ENCODE measurements around the gene NCOA7.

The NCOA7 gene

DNA sequence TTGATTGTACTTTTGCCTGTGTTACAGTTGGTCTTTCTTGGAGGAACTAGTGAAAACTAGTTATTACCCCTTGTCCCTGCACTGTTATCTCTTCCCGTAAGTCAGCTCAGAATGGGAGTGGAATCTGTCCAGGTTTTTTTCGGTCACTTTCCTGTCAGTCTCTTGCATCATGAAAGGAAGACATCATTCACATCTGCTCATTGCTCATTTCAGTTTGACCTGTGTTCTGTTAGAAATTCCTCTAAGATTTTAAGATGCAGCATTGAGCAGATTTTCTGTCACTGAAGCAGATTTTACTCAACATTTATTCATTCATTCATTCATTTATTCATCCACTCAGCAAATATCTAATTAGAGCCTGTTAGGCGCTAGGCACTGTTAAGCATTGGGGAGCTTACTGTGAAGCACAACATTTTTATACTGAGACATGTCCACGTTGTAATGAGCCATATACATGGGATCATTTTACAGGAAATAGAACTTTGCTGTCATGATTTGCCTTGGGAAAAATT is 132.7 kb downstream of the NCOA7 start:
- H3K4me3 ChIP-seq (replicated peaks; ENCODE audit: low read depth, low read length), result no peak overlapping the region
- DNase-seq (ENCODE audit: extremely low read depth, low read depth), result no peak
- TF ChIP-seq, protein P1, sequence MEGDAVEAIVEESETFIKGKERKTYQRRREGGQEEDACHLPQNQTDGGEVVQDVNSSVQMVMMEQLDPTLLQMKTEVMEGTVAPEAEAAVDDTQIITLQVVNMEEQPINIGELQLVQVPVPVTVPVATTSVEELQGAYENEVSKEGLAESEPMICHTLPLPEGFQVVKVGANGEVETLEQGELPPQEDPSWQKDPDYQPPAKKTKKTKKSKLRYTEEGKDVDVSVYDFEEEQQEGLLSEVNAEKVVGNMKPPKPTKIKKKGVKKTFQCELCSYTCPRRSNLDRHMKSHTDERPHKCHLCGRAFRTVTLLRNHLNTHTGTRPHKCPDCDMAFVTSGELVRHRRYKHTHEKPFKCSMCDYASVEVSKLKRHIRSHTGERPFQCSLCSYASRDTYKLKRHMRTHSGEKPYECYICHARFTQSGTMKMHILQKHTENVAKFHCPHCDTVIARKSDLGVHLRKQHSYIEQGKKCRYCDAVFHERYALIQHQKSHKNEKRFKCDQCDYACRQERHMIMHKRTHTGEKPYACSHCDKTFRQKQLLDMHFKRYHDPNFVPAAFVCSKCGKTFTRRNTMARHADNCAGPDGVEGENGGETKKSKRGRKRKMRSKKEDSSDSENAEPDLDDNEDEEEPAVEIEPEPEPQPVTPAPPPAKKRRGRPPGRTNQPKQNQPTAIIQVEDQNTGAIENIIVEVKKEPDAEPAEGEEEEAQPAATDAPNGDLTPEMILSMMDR (IDR thresholded peaks at IDR 0.05; ENCODE audit: low read depth, low read length, missing control alignments), result no peak

DNA sequence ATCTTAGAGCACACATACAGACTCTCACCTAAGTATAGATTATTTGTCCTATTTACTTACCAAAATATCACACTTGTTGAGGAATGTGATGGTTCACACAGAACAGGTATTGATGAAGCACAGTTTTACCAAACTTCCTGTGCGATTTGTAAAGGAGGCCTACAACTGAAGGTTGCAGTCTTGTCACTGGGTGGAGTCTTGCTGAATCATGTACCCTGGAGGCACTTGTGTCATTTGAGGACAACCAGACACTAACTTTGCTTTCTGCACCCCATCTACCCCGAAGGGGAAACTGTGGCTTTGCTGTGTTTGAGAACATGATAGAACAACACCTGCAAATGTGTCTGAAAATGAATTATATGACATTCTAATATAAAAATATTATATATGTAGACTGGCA is 133.4 kb downstream of the NCOA7 start:
- no peak for DNase-seq (ENCODE audit: extremely low read depth, low read depth)
- TF ChIP-seq, protein P1 (IDR thresholded peaks at IDR 0.05; ENCODE audit: low read depth, low read length, missing control alignments), result no peak
- H3K4me3 ChIP-seq (replicated peaks; ENCODE audit: low read depth, low read length), result no peak overlapping the region

DNA sequence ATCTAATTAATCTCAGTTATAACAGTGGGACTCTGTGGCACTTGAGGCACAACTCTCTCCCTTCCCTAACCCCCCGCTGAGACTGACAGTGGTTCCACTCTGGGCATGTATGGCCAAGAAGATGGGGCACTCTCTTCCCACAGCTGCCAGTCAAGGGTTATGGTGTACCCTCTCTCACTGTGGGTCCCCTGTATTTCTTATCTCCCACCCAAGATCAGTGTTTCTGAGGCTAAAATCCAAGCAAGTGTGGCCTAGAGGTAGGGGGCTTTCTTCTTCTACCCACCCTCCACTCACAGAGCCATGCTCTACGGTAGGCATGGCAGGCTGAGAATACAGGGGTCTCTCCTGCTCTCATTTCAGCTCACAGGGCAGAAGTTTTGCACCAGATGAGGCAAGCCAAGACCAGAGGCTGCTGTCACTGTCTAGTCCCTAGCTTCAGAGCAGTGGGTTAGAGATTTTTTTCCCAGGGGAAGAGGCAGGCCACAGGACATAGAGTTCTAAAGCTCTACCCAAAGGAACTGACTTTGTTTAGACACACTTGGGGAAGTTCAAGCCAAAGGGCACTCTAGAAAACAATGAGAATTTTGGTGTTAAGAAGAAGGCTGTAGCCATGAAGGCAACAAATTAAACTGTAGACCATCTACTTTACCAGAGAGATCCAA is 134.1 kb downstream of the NCOA7 start:
- H3K4me3 ChIP-seq (replicated peaks; ENCODE audit: low read depth, low read length), result no peak overlapping the region
- DNase-seq (ENCODE audit: extremely low read depth, low read depth), result no peak
- TF ChIP-seq, protein P1 (IDR thresholded peaks at IDR 0.05; ENCODE audit: low read depth, low read length, missing control alignments), result no peak

DNA sequence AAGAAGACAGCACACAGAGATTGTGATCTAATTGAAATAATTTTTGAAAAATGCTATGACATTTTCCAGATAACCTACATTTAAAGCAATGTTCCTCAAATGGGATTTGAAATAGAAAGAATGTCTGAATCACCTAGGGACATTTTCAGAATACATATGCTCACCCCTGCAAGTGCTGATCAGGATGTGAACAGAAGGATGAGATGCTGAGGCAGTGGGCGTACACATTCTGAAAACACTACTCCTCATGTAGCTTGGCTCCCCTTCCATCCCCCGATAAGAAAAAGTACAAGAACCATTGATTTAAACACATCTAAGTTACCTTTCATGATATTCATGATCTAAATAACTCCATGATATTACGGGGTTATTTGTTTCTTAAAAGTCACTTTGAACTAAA is 136.0 kb downstream of the NCOA7 start:
- no peak overlapping the region for H3K4me3 ChIP-seq (replicated peaks; ENCODE audit: low read depth, low read length)
- no peak for DNase-seq (ENCODE audit: extremely low read depth, low read depth)
- TF ChIP-seq, protein P1 (IDR thresholded peaks at IDR 0.05; ENCODE audit: low read depth, low read length, missing control alignments), result no peak

DNA sequence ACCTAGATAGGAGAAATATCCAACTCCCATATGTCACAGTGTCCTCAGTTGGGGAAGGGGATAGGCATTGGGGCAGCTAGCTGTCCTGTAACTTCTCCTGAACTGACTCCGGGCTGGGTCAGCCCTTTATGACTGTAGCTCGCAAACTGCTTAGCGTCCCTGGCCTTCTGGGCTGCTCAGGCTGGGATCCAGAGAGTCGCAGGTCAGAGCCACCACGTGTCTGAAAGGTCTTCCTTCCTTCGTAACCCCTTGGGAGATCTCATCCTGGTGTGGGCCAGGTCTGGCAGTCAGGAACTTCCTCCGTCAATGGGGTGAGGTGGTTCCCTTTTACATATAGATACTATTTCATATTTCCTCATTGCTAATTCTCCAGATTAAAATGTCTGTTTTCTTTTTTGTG is 137.0 kb downstream of the NCOA7 start:
- DNase-seq (ENCODE audit: extremely low read depth, low read depth), result no peak
- TF ChIP-seq, protein P1 (IDR thresholded peaks at IDR 0.05; ENCODE audit: low read depth, low read length, missing control alignments), result no peak
- H3K4me3 ChIP-seq (replicated peaks; ENCODE audit: low read depth, low read length), result no peak overlapping the region

DNA sequence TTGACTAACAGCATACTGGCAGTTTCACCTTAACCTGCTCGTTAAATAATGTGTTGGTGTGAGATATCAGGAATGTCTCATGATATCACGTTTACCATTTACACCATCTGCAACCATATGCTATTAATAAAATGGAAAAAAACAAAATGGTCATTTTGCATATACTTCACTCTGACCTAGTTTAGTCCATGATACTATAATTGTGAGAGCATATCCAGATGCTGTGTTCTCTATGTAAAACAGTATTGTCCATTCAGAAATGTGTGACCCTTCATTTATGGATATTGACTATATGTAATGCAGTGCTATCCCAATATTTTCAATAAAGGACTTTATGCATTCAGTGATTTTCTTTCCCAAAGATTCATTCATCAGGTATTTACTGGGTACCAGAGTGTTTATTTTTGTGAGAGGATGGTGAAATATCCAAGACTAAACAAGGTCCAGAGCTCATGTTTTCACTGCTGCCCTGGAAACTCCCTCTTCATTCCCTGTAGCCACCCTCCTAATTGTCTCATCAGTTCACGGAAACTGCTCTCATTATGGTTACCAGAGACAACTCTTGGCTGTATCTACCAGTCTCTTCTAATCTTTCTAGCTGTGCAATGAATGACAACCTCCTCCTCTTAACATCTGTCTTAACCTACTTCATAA is 140.1 kb downstream of the NCOA7 start:
- no peak overlapping the region for H3K4me3 ChIP-seq (replicated peaks; ENCODE audit: low read depth, low read length)
- TF ChIP-seq, protein P1 (IDR thresholded peaks at IDR 0.05; ENCODE audit: low read depth, low read length, missing control alignments), result no peak
- no peak for DNase-seq (ENCODE audit: extremely low read depth, low read depth)

Data from HFF-Myc (cell line).